Measurements from ENCODE around the gene SP3. TPM values are rescaled to one million over a fixed set of nuclear protein-coding genes. Genes with fewer than 3 reads are reported as not detected.

Gene SP3
- polyA plus RNA-seq, 1 experiment, result 71.8 TPM

GRCh38 chr2:173860566-173860965, 104.6 kb downstream of the SP3 start:
- Histone ChIP-seq H3K27me3 (ENCODE audit: control insufficient read depth, insufficient read depth, low read length) (peaks cover 6% of the 10 kb centered on the region), H3K4me3 (ENCODE audit: low read depth, low read length) (no peak overlapping the region), H3K9me3 (ENCODE audit: control insufficient read depth, insufficient read depth, low read length) (no peaks in the 10 kb centered on the region; the same call in 1 of the 2 replicates), H3K27ac (ENCODE audit: low read depth, low read length) (no peak overlapping the region)
- CTCF ChIA-PET, result no interaction called here
- TF ChIP-seq, protein P1, sequence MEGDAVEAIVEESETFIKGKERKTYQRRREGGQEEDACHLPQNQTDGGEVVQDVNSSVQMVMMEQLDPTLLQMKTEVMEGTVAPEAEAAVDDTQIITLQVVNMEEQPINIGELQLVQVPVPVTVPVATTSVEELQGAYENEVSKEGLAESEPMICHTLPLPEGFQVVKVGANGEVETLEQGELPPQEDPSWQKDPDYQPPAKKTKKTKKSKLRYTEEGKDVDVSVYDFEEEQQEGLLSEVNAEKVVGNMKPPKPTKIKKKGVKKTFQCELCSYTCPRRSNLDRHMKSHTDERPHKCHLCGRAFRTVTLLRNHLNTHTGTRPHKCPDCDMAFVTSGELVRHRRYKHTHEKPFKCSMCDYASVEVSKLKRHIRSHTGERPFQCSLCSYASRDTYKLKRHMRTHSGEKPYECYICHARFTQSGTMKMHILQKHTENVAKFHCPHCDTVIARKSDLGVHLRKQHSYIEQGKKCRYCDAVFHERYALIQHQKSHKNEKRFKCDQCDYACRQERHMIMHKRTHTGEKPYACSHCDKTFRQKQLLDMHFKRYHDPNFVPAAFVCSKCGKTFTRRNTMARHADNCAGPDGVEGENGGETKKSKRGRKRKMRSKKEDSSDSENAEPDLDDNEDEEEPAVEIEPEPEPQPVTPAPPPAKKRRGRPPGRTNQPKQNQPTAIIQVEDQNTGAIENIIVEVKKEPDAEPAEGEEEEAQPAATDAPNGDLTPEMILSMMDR (IDR thresholded peaks at IDR 0.05; ENCODE audit: low read depth, low read length), result no peak
- DNase-seq (ENCODE audit: low read depth, low spot score), result no peak
- POLR2A ChIA-PET, result no interaction called here

GRCh38 chr2:173860082-173860481, 105.1 kb downstream of the SP3 start:
- Histone ChIP-seq H3K9me3 (ENCODE audit: control insufficient read depth, insufficient read depth, low read length) (no peaks in the 10 kb centered on the region; the same call in 1 of the 2 replicates), H3K27me3 (ENCODE audit: control insufficient read depth, insufficient read depth, low read length) (peaks cover 6% of the 10 kb centered on the region), H3K4me3 (ENCODE audit: low read depth, low read length) (no peak overlapping the region), H3K27ac (ENCODE audit: low read depth, low read length) (no peak overlapping the region)
- ChIA-PET POLR2A (no interaction called here), CTCF (no interaction called here)
- TF ChIP-seq, protein P1 (IDR thresholded peaks at IDR 0.05; ENCODE audit: low read depth, low read length), result no peak
- DNase-seq (ENCODE audit: low read depth, low spot score), result no peak

GRCh38 chr2:173858291-173858731, 106.9 kb downstream of the SP3 start:
- Histone ChIP-seq H3K4me3 (ENCODE audit: low read depth, low read length) (no peak overlapping the region), H3K9me3 (ENCODE audit: control insufficient read depth, insufficient read depth, low read length) (no peaks in the 10 kb centered on the region; the same call in 1 of the 2 replicates), H3K27me3 (ENCODE audit: control insufficient read depth, insufficient read depth, low read length) (peaks cover 6% of the 10 kb centered on the region), H3K27ac (ENCODE audit: low read depth, low read length) (no peak overlapping the region)
- no peak for DNase-seq (ENCODE audit: low read depth, low spot score)
- POLR2A ChIA-PET, result no interaction called here
- CTCF ChIA-PET, result no interaction called here
- TF ChIP-seq, protein P1 (IDR thresholded peaks at IDR 0.05; ENCODE audit: low read depth, low read length), result no peak
